Hepatocyte (in vitro differentiated cells): Measurements from ENCODE around the gene PCDHGA8.
"Not testable (repeated sequence)": the region's sequence is repeated elsewhere in the genome, so short reads cannot be mapped to it uniquely, and the experiment has no call there.

Source experiments
- CTCF ChIP-seq: fragments of 200-600 bp; sonication (generic); IDR thresholded peaks from 2 replicates; pipeline ENCODE4 v1.5.1; 2016; ENCODE audit warnings: antibody characterized with exemption, mild to moderate bottlenecking; ENCODE audit not compliant: poor library complexity
- EZH2 ChIP-seq: fragments of 200-600 bp; sonication (generic); IDR thresholded peaks from 2 replicates; pipeline ENCODE4 v1.6.1; 2016; ENCODE audit warnings: antibody characterized with exemption, mild to moderate bottlenecking, borderline replicate concordance
- EZH2phosphoT487 ChIP-seq: fragments of 200-600 bp; sonication (generic); IDR thresholded peaks from one replicate; pipeline ENCODE4 v1.6.1; 2018; ENCODE audit warnings: antibody characterized with exemption, mild to moderate bottlenecking, low read depth, moderate library complexity; ENCODE audit not compliant: unreplicated experiment, severe bottlenecking

GRCh38 chr5:141415275-141415618 lies 22.8 kb downstream of the PCDHGA8 start:
- not testable (repeated sequence) for TF ChIP-seq CTCF, EZH2, EZH2phosphoT487
